Mammary epithelial cell (primary cell): ENCODE data around the gene FKBP14.

ENCODE experiments used
- CTCF ChIP-seq, 2 donors: IDR thresholded peaks in 1 of 2; conservative IDR thresholded peaks in 1 of 2; 2 replicates each; pipeline ENCODE4 v1.5.1; 2011 to 2012; ENCODE audit warnings: inconsistent platforms in 2 of 2, low read length in 2 of 2, mild to moderate bottlenecking in 2 of 2, control low read depth in 1 of 2, low read depth in 1 of 2; ENCODE audit not compliant: insufficient read depth in 1 of 2; ENCODE audit errors: extremely low read depth in 1 of 2
- EZH2 ChIP-seq: IDR thresholded peaks from 2 replicates; pipeline ENCODE4 v1.6.1; 2012; ENCODE audit warnings: low read length, inconsistent platforms, borderline replicate concordance

DNA sequence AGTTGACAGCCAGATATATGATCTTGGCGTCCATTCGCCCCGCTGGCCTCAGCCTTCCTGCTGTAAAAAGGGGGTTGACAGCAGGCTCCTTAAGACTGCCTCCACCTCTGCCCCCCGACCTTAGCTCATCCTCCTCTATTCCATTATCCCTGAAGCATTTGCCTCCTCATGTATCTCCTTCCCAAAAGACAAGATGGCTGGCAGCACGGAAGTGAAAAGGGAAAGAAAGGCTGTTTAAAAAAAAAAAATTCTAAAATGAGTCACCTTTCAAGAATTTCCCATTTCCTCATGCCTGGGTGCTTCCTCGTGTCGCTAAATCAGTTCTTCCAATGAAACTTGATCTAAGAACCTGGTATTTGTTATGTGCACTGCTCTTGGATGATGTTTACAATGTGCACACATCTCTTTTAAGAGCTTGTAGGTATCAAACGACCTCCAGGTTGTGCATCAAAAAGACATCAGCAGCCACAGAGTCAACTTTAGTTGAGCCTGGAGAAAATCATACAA lies 38.6 kb downstream of the FKBP14 start:
- TF ChIP-seq CTCF (conservative IDR thresholded peaks at IDR 0.05 in 1 of 2, IDR thresholded peaks at IDR 0.05 in 1 of 2; ENCODE audit: extremely low read depth in 1 of 2, insufficient read depth in 1 of 2, low read depth in 1 of 2, low read length in 2 of 2) (no peak), EZH2 (no peak)
